Gastroesophageal sphincter (tissue), 3 donors: ENCODE measurements around the gene KRTAP5-6.

Experiments
- CTCF ChIP-seq, 4 experiments: fragments of 200-600 bp in 2 of 4; fragments of 450-650 bp in 2 of 4; sonication (generic) in 1 of 4; IDR thresholded peaks; one replicate each; pipeline ENCODE4 v1.5.1; 2017 to 2019; ENCODE audit warnings: antibody characterized with exemption in 4 of 4, mild to moderate bottlenecking in 2 of 4, moderate library complexity in 2 of 4
- POLR2AphosphoS5 ChIP-seq: sonication (generic); formaldehyde crosslinking; IDR thresholded peaks from one replicate; pipeline ENCODE4 v1.6.1; 2017; ENCODE audit warnings: antibody characterized with exemption

GRCh38 chr11:1670905-1671371, 26.1 kb upstream of the KRTAP5-6 start:
- no peak for TF ChIP-seq POLR2AphosphoS5
- TF ChIP-seq CTCF (IDR thresholded peaks at IDR 0.05) = no peak
